Endodermal cell (in vitro differentiated cells): ENCODE data around the gene LRRC73. TPM values are rescaled to one million over a fixed set of nuclear protein-coding genes. Genes with fewer than 3 reads are reported as not detected.

Experiments used
- DNase-seq: peaks from one replicate; pipeline ENCODE4 v3.0.0-alpha.2; 2017
- H3K27ac ChIP-seq: 2 replicates; pipeline ENCODE4 v1.5.1; 2013; ENCODE audit warnings: mild to moderate bottlenecking, low read depth, low read length, moderate library complexity
- H3K27me3 ChIP-seq: 2 replicates; pipeline ENCODE4 v1.6.1; 2013; ENCODE audit warnings: mild to moderate bottlenecking, low read length, moderate library complexity; ENCODE audit not compliant: insufficient read depth, control insufficient read depth, poor library complexity, severe bottlenecking
- H3K36me3 ChIP-seq: 2 replicates; pipeline ENCODE4 v1.7.0; 2013; ENCODE audit warnings: mild to moderate bottlenecking, low read length, moderate library complexity; ENCODE audit not compliant: control insufficient read depth, insufficient read depth
- H3K4me1 ChIP-seq: one replicate; pipeline ENCODE4 v1.7.0; 2013; ENCODE audit warnings: low read length; ENCODE audit not compliant: control insufficient read depth, insufficient read depth
- H3K4me3 ChIP-seq: 2 replicates; pipeline ENCODE4 v1.5.1; 2013; ENCODE audit warnings: mild to moderate bottlenecking, low read length, moderate library complexity
- H3K9ac ChIP-seq: 2 replicates; pipeline ENCODE4 v1.6.1; 2013; ENCODE audit warnings: mild to moderate bottlenecking, low read length, moderate library complexity; ENCODE audit not compliant: poor library complexity, severe bottlenecking; ENCODE audit errors: extremely low read depth
- H3K9me3 ChIP-seq: 2 replicates; pipeline ENCODE4 v1.6.1; 2013; ENCODE audit warnings: mild to moderate bottlenecking, low read length, moderate library complexity; ENCODE audit not compliant: control insufficient read depth
- H3K27ac Mint-ChIP-seq: 2 replicates; pipeline ENCODE4 v1.8.0; 2020; ENCODE audit warnings: mixed read lengths
- H3K27me3 Mint-ChIP-seq: 2 replicates; pipeline ENCODE4 v1.8.0; 2021; ENCODE audit warnings: mild to moderate bottlenecking, mixed read lengths; ENCODE audit not compliant: insufficient read depth
- H3K36me3 Mint-ChIP-seq: 2 replicates; pipeline ENCODE4 v1.8.0; 2020; ENCODE audit warnings: low read depth, mixed read lengths
- H3K4me1 Mint-ChIP-seq: 2 replicates; pipeline ENCODE4 v1.8.0; 2020; ENCODE audit warnings: mixed read lengths
- H3K4me3 Mint-ChIP-seq: 2 replicates; pipeline ENCODE4 v1.8.0; 2020; ENCODE audit warnings: mild to moderate bottlenecking, moderate library complexity, mixed read lengths
- H3K9me3 Mint-ChIP-seq: 2 replicates; pipeline ENCODE4 v1.8.0; 2020; ENCODE audit warnings: mild to moderate bottlenecking, mixed read lengths
- CTCF ChIP-seq: fragments of 200-600 bp; sonication (generic); conservative IDR thresholded peaks from 2 replicates; pipeline ENCODE4 v1.5.0; 2021; ENCODE audit warnings: antibody characterized with exemption, mild to moderate bottlenecking
- WGBS, 2 experiments: methylation state at CpG; one replicate each; pipeline versions ENCODE4 v1.1.5 to v1.1.7; 2013; ENCODE audit warnings: missing lambda C conversion rate in 2 of 2, mixed read lengths in 1 of 2; ENCODE audit not compliant: insufficient coverage in 1 of 2, insufficient read length in 1 of 2; 5-methylcytosine and 5-hydroxymethylcytosine counted together
- total RNA-seq, 2 donors: library from RNA; stranded (reverse); fragmentation: NEBNext Ultra II Directional in 1 of 2; extraction: Animal tissue kit (Norgen Biotek cat#: 25700) in 1 of 2; gene quantifications; 2 replicates in 1 of 2; 3 replicates in 1 of 2; pipeline ENCODE4 v1.2.1, GENCODE V29; 2021

The LRRC73 gene
- total RNA-seq, 2 donors from 2014 or later = 0.46 to 0.64 TPM

DNA sequence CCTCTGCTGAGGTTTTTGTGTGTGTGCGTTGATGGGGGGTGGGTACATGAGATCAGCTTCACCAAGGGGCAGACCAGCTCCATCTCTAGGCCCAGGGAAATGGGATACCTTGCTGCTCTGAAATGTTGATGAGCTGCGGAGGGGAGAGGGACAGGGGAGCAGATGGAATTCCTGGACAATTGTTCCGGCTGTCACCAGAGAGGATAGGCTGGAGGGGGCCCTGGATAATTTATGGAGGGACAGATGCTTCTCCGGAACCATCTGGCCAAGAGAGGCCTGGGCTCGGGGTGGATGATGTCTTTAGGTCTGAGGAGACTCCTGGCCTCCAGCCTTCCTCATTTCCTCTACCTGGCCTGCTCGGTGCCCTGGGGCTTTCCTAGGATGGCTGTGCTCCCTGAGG is 34.6 kb downstream of the LRRC73 start:
- Histone ChIP-seq H3K27me3 (no peaks in the 10 kb centered on the region), H3K27ac (no peak overlapping the region), H3K4me1 (peaks cover 5% of the 10 kb centered on the region), H3K9me3 (no peaks in the 10 kb centered on the region), H3K9ac (no peak overlapping the region), H3K4me3 (no peak overlapping the region), H3K36me3 (peaks cover 5% of the 10 kb centered on the region)
- peaks cover 9% of the 10 kb centered on the region for H3K36me3 Mint-ChIP-seq
- H3K4me1 Mint-ChIP-seq = peaks cover 22% of the 10 kb centered on the region
- no peak for TF ChIP-seq CTCF
- no peaks in the 10 kb centered on the region for H3K9me3 Mint-ChIP-seq
- no peak overlapping the region for H3K4me3 Mint-ChIP-seq
- peaks cover 3% of the 10 kb centered on the region for H3K27me3 Mint-ChIP-seq
- 86 to 90% methylated on average over 6 of the region's 6 CpGs for WGBS, 2 experiments
- DNase-seq = peak; percentile 25
- no peak overlapping the region for H3K27ac Mint-ChIP-seq

GRCh38 chr6:43472515-43472914 is 37.6 kb downstream of the LRRC73 start:
- H3K9me3 Mint-ChIP-seq = no peaks in the 10 kb centered on the region

GRCh38 chr6:43471399-43471798 is 38.7 kb downstream of the LRRC73 start:
- H3K4me1 Mint-ChIP-seq = peaks cover 11% of the 10 kb centered on the region
- TF ChIP-seq CTCF = no peak
- H3K4me3 ChIP-seq = no peak overlapping the region
- H3K9me3 Mint-ChIP-seq = no peaks in the 10 kb centered on the region
- H3K27ac ChIP-seq = no peak overlapping the region
- H3K27me3 Mint-ChIP-seq = peaks cover 3% of the 10 kb centered on the region
- H3K4me3 Mint-ChIP-seq = no peak overlapping the region
- WGBS, 2 experiments = 91 to 100% methylated on average over 1 of the region's 1 CpG
- peaks cover 9% of the 10 kb centered on the region for H3K4me1 ChIP-seq
- no peaks in the 10 kb centered on the region for H3K27me3 ChIP-seq
- no peak overlapping the region for H3K9ac ChIP-seq
- no peaks in the 10 kb centered on the region for H3K36me3 Mint-ChIP-seq
- H3K36me3 ChIP-seq = no peaks in the 10 kb centered on the region
- H3K9me3 ChIP-seq = no peaks in the 10 kb centered on the region
- H3K27ac Mint-ChIP-seq = no peak overlapping the region
- DNase-seq = no peak

More at GRCh38 chr6:43472515-43472914, 37.6 kb downstream of the LRRC73 start:
- WGBS, 2 experiments = 98 to 100% methylated on average over 4 of the region's 4 CpGs
- Histone ChIP-seq H3K9ac (no peak overlapping the region), H3K9me3 (no peaks in the 10 kb centered on the region), H3K27ac (no peak overlapping the region), H3K4me1 (peaks cover 9% of the 10 kb centered on the region), H3K36me3 (no peaks in the 10 kb centered on the region), H3K27me3 (no peaks in the 10 kb centered on the region), H3K4me3 (no peak overlapping the region)
- DNase-seq = no peak
- peaks cover 3% of the 10 kb centered on the region for H3K27me3 Mint-ChIP-seq
- H3K36me3 Mint-ChIP-seq = no peaks in the 10 kb centered on the region
- TF ChIP-seq CTCF = no peak
- no peak overlapping the region for H3K4me3 Mint-ChIP-seq
- H3K27ac Mint-ChIP-seq = no peak overlapping the region
- H3K4me1 Mint-ChIP-seq = peaks cover 15% of the 10 kb centered on the region
